BE2C (cell line): ENCODE results near the gene PRLR.
"Not testable (repeated sequence)": the region's sequence is repeated elsewhere in the genome, so short reads cannot be mapped to it uniquely, and the experiment has no call there.

ENCODE experiments used
- DNase-seq: peaks from one replicate; pipeline ENCODE4 v3.0.0-alpha.2; 2020
- H3K27me3 ChIP-seq: fragments of 250-450 bp; sonication (Bioruptor Pico); 2 replicates; pipeline ENCODE4 v1.5.1; 2020; ENCODE audit warnings: mild to moderate bottlenecking
- H3K36me3 ChIP-seq: fragments of 250-450 bp; sonication (Bioruptor Pico); 2 replicates; pipeline ENCODE4 v1.5.1; 2020; ENCODE audit warnings: mild to moderate bottlenecking
- H3K4me1 ChIP-seq: fragments of 250-450 bp; sonication (Bioruptor Pico); 2 replicates; pipeline ENCODE4 v1.5.1; 2020
- H3K4me3 ChIP-seq: 2 replicates; pipeline ENCODE4 v1.5.1; 2011; ENCODE audit warnings: low read depth, low read length
- H3K9me3 ChIP-seq: fragments of 250-450 bp; sonication (Bioruptor Pico); 2 replicates; pipeline ENCODE4 v1.5.1; 2020
- TF ChIP-seq, protein P1 (sequence below): IDR thresholded peaks from 2 replicates; pipeline ENCODE4 v1.5.1; 2012; ENCODE audit warnings: mild to moderate bottlenecking, low read depth, low read length

Gene PRLR

DNA sequence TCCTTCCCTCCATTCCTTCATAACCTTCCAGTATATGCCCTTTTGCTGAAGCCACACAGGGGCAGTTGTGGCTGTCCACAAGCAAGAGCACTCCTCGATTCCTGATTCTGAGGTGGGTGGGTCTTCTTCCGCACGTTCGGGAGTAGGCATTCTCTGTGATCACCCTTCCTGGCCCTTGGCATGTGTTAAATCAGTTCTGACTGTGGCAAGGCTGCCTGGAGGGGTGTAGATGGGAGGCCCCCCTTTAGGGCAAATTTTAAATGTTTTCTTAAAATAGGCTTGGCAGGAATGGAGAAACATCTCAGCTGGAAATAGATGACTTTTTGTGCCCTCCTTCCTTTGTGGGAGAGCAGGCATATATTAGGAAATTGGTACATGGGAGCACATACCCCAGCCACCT is 185.6 kb downstream of the PRLR start:
- Histone ChIP-seq H3K4me3 (no peak overlapping the region), H3K4me1 (no peaks in the 10 kb centered on the region), H3K9me3 (no peaks in the 10 kb centered on the region), H3K36me3 (no peaks in the 10 kb centered on the region), H3K27me3 (no peaks in the 10 kb centered on the region; the same call in 1 of the 2 replicates)
- TF ChIP-seq, protein P1, sequence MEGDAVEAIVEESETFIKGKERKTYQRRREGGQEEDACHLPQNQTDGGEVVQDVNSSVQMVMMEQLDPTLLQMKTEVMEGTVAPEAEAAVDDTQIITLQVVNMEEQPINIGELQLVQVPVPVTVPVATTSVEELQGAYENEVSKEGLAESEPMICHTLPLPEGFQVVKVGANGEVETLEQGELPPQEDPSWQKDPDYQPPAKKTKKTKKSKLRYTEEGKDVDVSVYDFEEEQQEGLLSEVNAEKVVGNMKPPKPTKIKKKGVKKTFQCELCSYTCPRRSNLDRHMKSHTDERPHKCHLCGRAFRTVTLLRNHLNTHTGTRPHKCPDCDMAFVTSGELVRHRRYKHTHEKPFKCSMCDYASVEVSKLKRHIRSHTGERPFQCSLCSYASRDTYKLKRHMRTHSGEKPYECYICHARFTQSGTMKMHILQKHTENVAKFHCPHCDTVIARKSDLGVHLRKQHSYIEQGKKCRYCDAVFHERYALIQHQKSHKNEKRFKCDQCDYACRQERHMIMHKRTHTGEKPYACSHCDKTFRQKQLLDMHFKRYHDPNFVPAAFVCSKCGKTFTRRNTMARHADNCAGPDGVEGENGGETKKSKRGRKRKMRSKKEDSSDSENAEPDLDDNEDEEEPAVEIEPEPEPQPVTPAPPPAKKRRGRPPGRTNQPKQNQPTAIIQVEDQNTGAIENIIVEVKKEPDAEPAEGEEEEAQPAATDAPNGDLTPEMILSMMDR, result no peak
- DNase-seq, result no peak

DNA sequence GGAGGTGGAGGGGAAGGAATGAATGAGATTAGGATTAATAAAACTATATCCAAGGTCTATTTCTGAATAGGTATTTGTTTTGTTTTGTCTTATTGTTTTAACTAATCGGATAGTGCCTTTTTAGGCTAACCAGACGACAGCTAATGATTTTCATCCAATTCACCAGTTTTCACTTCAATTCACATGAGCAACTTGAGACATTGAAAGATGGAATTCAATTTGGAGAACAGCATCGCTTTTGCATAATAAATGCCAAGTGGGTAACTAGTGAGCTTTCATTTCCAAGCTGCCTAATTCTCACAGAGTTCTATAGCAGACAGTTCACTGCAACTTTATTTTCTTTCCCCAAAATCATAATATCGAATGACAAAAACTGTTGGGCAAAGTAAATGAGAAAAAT is 187.5 kb downstream of the PRLR start:
- H3K4me1 ChIP-seq, result no peaks in the 10 kb centered on the region
- TF ChIP-seq, protein P1, result no peak
- no peaks in the 10 kb centered on the region; the same call in 1 of the 2 replicates for H3K27me3 ChIP-seq
- H3K9me3 ChIP-seq, result no peaks in the 10 kb centered on the region; the same call in 1 of the 2 replicates
- H3K4me3 ChIP-seq, result no peak overlapping the region
- no peak for DNase-seq
- H3K36me3 ChIP-seq, result no peaks in the 10 kb centered on the region

DNA sequence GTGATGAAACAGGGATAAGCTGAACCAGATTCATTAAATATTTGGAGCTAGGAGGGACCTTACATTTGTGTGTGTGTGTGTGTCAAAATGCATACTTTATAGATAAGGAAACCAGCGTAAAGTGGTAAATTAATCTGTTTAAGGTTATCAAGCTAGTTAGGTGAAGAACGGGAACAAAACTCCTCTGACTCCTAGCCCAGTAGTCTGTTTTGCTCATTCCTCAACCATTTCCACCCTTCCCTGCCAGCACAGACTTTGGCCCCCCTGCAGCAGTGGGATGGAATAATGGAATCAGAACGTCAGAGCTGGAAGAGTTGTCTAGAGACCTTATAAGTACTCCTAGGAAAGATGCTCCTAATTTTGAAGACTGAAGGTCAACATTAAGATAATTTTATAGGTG is 189.0 kb downstream of the PRLR start:
- TF ChIP-seq, protein P1, result no peak
- Histone ChIP-seq H3K9me3 (no peaks in the 10 kb centered on the region; the same call in 1 of the 2 replicates), H3K27me3 (no peaks in the 10 kb centered on the region; the same call in 1 of the 2 replicates), H3K4me3 (no peak overlapping the region), H3K4me1 (no peaks in the 10 kb centered on the region), H3K36me3 (no peaks in the 10 kb centered on the region)
- no peak for DNase-seq

DNA sequence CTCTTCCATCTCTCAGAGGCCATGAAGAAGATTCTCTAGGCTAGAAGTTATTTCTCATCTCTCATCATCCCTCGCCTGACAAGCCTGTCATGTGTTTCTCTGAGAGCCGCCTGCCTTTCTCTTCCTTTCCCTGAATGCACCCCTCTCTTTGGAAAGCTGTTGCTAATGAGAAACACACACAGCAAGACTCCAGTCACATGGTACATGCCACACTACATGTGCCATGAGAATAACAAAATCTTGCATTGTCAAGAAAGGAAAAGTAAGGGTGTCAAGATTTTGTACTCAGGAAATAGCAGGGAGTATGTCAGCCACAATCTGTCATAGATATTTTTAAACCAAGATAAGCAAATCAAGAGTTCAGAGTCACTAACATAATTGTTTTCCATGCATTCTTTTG is 191.4 kb downstream of the PRLR start:
- H3K4me1 ChIP-seq, result no peaks in the 10 kb centered on the region
- H3K27me3 ChIP-seq, result peaks cover 8% of the 10 kb centered on the region
- TF ChIP-seq, protein P1, result no peak
- H3K9me3 ChIP-seq, result no peaks in the 10 kb centered on the region; the same call in 1 of the 2 replicates
- no peak overlapping the region for H3K4me3 ChIP-seq
- no peak for DNase-seq
- H3K36me3 ChIP-seq, result no peaks in the 10 kb centered on the region

DNA sequence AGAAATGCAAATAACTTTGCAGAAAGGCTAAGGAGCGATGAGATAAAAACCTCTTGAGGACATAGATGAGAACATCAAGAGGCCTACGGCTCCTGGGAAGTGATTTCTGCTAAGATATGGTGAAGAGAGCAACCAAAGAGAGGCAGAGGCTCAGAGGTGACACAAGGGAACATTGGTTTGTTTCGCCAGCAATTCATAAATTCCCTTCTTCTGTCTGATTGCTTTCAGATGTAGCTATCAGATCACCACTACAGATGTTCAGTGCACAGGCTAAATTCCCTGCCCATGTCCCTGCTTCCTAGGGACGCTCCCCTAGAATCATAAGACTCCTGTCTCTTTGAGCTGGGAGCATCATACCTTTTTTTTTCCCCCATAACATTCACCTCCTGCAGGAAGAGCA is 193.8 kb downstream of the PRLR start:
- no peaks in the 10 kb centered on the region for H3K4me1 ChIP-seq
- peaks cover 8% of the 10 kb centered on the region for H3K27me3 ChIP-seq
- no peak for DNase-seq
- no peak overlapping the region for H3K4me3 ChIP-seq
- TF ChIP-seq, protein P1, result no peak
- H3K9me3 ChIP-seq, result no peaks in the 10 kb centered on the region; the same call in 1 of the 2 replicates
- H3K36me3 ChIP-seq, result no peaks in the 10 kb centered on the region

DNA sequence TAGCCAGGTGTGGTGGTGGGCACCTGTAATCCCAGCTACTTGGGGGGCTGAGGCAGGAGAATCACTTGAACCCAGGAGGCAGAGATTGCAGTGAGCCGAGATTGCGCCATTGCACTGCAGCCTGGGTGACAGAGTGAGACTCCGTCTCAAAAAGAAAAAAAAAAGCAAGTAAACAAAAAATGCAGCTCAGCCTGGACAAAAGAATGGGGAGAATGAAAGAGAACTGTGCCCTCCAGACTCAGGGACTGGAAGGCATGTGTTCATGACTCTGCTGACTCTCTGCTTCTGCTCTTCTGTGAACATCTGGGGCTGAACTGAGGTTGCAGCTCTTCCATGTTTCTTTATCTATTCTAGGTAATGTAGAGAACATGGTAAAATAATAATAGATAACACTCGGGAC is 194.4 kb downstream of the PRLR start:
- H3K4me1 ChIP-seq, H3K27me3 ChIP-seq, H3K4me3 ChIP-seq, H3K9me3 ChIP-seq, H3K36me3 ChIP-seq, DNase-seq: not testable (repeated sequence)

DNA sequence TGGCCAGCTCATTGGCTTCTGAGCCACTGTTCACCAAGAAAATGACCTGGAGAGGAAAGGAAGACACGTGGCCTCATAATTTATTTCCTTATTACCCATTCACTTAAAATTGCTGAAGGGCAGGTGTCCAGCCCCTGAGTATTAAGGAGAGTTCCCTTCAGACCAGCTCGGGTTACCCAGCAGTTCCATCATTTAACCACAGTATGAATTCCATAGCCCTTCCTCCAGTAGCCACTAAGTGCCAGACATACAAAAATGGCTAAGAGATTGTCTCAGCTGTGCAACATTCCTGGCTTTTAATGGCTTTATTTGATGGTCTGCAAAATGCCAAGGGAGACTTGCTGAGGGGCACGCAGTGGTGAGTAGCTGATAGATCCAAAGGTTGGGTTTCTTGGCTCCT is 195.0 kb downstream of the PRLR start:
- no peak for DNase-seq
- peaks cover 8% of the 10 kb centered on the region for H3K27me3 ChIP-seq

More for the DNA sequence above, 195.0 kb downstream of the PRLR start:
- Histone ChIP-seq H3K9me3 (no peaks in the 10 kb centered on the region; the same call in 1 of the 2 replicates), H3K36me3 (no peaks in the 10 kb centered on the region), H3K4me1 (no peaks in the 10 kb centered on the region), H3K4me3 (no peak overlapping the region)
- TF ChIP-seq, protein P1, result no peak
